HCT116 (cell line): ENCODE data around the gene PGAP3. TPM values are rescaled to one million over a fixed set of nuclear protein-coding genes. Genes with fewer than 3 reads are reported as not detected.
A peak's percentile ranks its signal among the peaks of the same experiment; 100 is the strongest.

Source experiments
- ATAC-seq: fragments of 200-7000 bp; cut with Tn5 transposase; 2 replicates; pipeline ENCODE4 v1.9.1; 2020; ENCODE audit warnings: mild to moderate bottlenecking, moderate library complexity
- BruUV-seq: library from RNA; stranded (reverse); fragments of 400-500 nt; replicated peaks from 2 replicates; lab custom pipeline; 2021; lab: Mats Ljungman, UMichigan
- CTCF ChIA-PET: fragments of 300-600 bp; sonication (Branson Sonifier 250); formaldehyde crosslinking; loops from one replicate; lab custom pipeline; 2021; ENCODE audit warnings: antibody characterized with exemption; lab: Charles Lee
- POLR2A ChIA-PET: fragments of 300-600, 350-600 bp; sonication (Branson Sonifier 250); formaldehyde crosslinking; loops from one replicate; lab custom pipeline; 2021; ENCODE audit warnings: antibody characterized with exemption; lab: Charles Lee
- RAD21 ChIA-PET, 2 experiments: fragments of 300-600 bp; sonication (Branson Sonifier 250); formaldehyde crosslinking; loops; one replicate each; lab custom pipeline; 2023; ENCODE audit warnings: low total read pairs in 2 of 2; ENCODE audit not compliant: uncharacterized antibody in 2 of 2, unreplicated experiment in 2 of 2, low non-redundant PET in 1 of 2; lab: Charles Lee
- DNase-seq: peaks from one replicate; pipeline ENCODE4 v3.0.0-alpha.2; 2010; ENCODE audit warnings: low read depth, low spot score
- H2AFZ ChIP-seq: fragments of 200-600 bp; shearing (Covaris generic), sonication (generic); 2 replicates; pipeline ENCODE4 v1.6.1; 2017; ENCODE audit warnings: low read depth, mixed run types, mixed read lengths, antibody characterized with exemption, low read length; ENCODE audit not compliant: poor library complexity, severe bottlenecking
- H3K27ac ChIP-seq: 2 replicates; pipeline ENCODE4 v1.5.1; 2012; ENCODE audit warnings: low read depth, low read length
- H3K27me3 ChIP-seq: fragments of 200-600 bp; sonication (generic); 2 replicates; pipeline ENCODE4 v1.6.1; 2016; ENCODE audit warnings: mixed run types, low read length, mixed read lengths; ENCODE audit not compliant: insufficient read depth
- H3K36me3 ChIP-seq, 2 experiments: fragments of 200-500 bp in 1 of 2; fragments of 200-600 bp in 1 of 2; sonication (Bioruptor generic) in 1 of 2; sonication (generic) in 1 of 2; 2 replicates each; pipeline versions ENCODE4 v1.5.1 to v1.6.1; 2014 to 2016; ENCODE audit warnings: low read length in 2 of 2, inconsistent platforms in 1 of 2, mixed read lengths in 1 of 2, mixed run types in 1 of 2; ENCODE audit not compliant: insufficient read depth in 2 of 2, control insufficient read depth in 1 of 2
- H3K4me1 ChIP-seq, 2 experiments: fragments of 200-600 bp in 1 of 2; sonication (generic) in 1 of 2; 2 replicates each; pipeline versions ENCODE4 v1.5.1 to v1.6.1; 2012 to 2017; ENCODE audit warnings: low read length in 2 of 2, inconsistent platforms in 1 of 2, mild to moderate bottlenecking in 1 of 2, mixed read lengths in 1 of 2, mixed run types in 1 of 2, moderate library complexity in 1 of 2; ENCODE audit not compliant: insufficient read depth in 2 of 2, control insufficient read depth in 1 of 2
- H3K4me2 ChIP-seq: fragments of 200-600 bp; sonication (generic); 2 replicates; pipeline ENCODE4 v1.6.1; 2017; ENCODE audit warnings: mixed run types, low read length, mixed read lengths
- H3K4me3 ChIP-seq, 2 experiments: fragments of 200-600 bp in 1 of 2; sonication (generic) in 1 of 2; replicated peaks in 1 of 2; 2 replicates each; pipeline ENCODE4 v1.5.1; 2011 to 2016; ENCODE audit warnings: low read length in 2 of 2, control low read depth in 1 of 2, low read depth in 1 of 2, mild to moderate bottlenecking in 1 of 2, mixed read lengths in 1 of 2, mixed run types in 1 of 2
- H3K79me2 ChIP-seq: fragments of 200-600 bp; sonication (generic); 2 replicates; pipeline ENCODE4 v1.6.1; 2017; ENCODE audit warnings: mild to moderate bottlenecking, mixed run types, low read length, moderate library complexity, mixed read lengths; ENCODE audit not compliant: insufficient read depth
- H3K9ac ChIP-seq: fragments of 200-600 bp; sonication (generic); 2 replicates; pipeline ENCODE4 v1.6.1; 2016; ENCODE audit warnings: low read length, mixed read lengths
- H3K9me2 ChIP-seq: fragments of 200-600 bp; sonication (generic), shearing (Covaris generic); 2 replicates; pipeline ENCODE4 v1.6.1; 2017; ENCODE audit warnings: mixed run types, mild to moderate bottlenecking, moderate library complexity; ENCODE audit not compliant: insufficient read depth
- H3K9me3 ChIP-seq, 2 experiments: fragments of 200-500 bp in 1 of 2; fragments of 200-600 bp in 1 of 2; sonication (Bioruptor generic) in 1 of 2; sonication (generic) in 1 of 2; 2 replicates each; pipeline ENCODE4 v1.6.1; 2014 to 2017; ENCODE audit warnings: low read length in 2 of 2, mixed read lengths in 2 of 2, inconsistent platforms in 1 of 2, low read depth in 1 of 2, mild to moderate bottlenecking in 1 of 2, mixed run types in 1 of 2, moderate library complexity in 1 of 2; ENCODE audit not compliant: control insufficient read depth in 1 of 2, insufficient read depth in 1 of 2
- H4K20me1 ChIP-seq: fragments of 200-600 bp; sonication (generic), shearing (Covaris generic); 2 replicates; pipeline ENCODE4 v1.6.1; 2017; ENCODE audit warnings: mixed run types, mild to moderate bottlenecking, moderate library complexity; ENCODE audit not compliant: insufficient read depth
- FOSL1 ChIP-seq: IDR thresholded peaks from 2 replicates; pipeline ENCODE4 v1.6.1; 2012; ENCODE audit warnings: low read depth
- JUND ChIP-seq: IDR thresholded peaks from 2 replicates; pipeline ENCODE4 v1.6.1; 2012
- MAX ChIP-seq: IDR thresholded peaks from 2 replicates; pipeline ENCODE4 v1.6.1; 2012
- POLR2AphosphoS5 ChIP-seq: IDR thresholded peaks from 2 replicates; pipeline ENCODE4 v1.6.1; 2011; ENCODE audit warnings: mild to moderate bottlenecking, low read depth, low read length, moderate library complexity
- RAD21 ChIP-seq: IDR thresholded peaks from 2 replicates; pipeline ENCODE4 v1.6.1; 2012; ENCODE audit warnings: low read depth, mild to moderate bottlenecking
- SP1 ChIP-seq: IDR thresholded peaks from 2 replicates; pipeline ENCODE4 v1.6.1; 2012; ENCODE audit warnings: low read depth
- SRF ChIP-seq: IDR thresholded peaks from 2 replicates; pipeline ENCODE4 v1.6.1; 2012; ENCODE audit warnings: low read depth
- ZFX ChIP-seq: fragments of 450-650 bp; IDR thresholded peaks from 2 replicates; pipeline ENCODE4 v1.6.1; 2017
- intact Hi-C: fragments of 100-400 bp; cut with micrococcal nuclease; formaldehyde crosslinking; loops from 2 replicates; pipeline ENCODE4 v1.10.0; 2022
- total RNA-seq: library from RNA; stranded (reverse); gene quantifications from one replicate; pipeline ENCODE4 v1.2.1, GENCODE V29; 2021; ENCODE audit not compliant: unreplicated experiment

The PGAP3 gene
- total RNA-seq, 1 experiment from 2014 or later: 15.2 TPM

GRCh38 chr17:39705786-39706348, 18.0 kb upstream of the PGAP3 start:
- Histone ChIP-seq H3K9me2 (no peaks in the 10 kb centered on the region), H3K4me2 (peak overlapping the region; percentile 82), H3K9ac (peak overlapping the region; percentile 53), H3K27me3 (no peaks in the 10 kb centered on the region), H3K4me1 (peaks cover 37 to 52% of the 10 kb centered on the region in 2 experiments), H3K9me3 (no peaks in the 10 kb centered on the region), H3K79me2 (peaks cover 55% of the 10 kb centered on the region), H2AFZ (no peak overlapping the region), H4K20me1 (no peaks in the 10 kb centered on the region), H3K36me3 (peaks cover 4 to 18% of the 10 kb centered on the region in 2 experiments; a peak in 2 of 4 replicates), H3K27ac (peak overlapping the region; percentile 61), H3K4me3 (peak overlapping the region in 1 of 2 experiments; percentile 42; a peak in 2 of 4 replicates)
- ChIA-PET POLR2A (interaction anchor here (1.4 kb wide), 1 partner anchor 75 kb away, joined by 4 read pairs; no protein-coding TSS in a partner anchor), CTCF (interaction anchor here (1.1 to 1.8 kb wide), 5 partner anchors 13 to 84 kb away, joined by 3 to 14 read pairs (median 5); partner anchors contain the start of gene MIEN1), RAD21 (interaction anchor here in 1 of 2 experiments (0.6 kb wide), 1 partner anchor 31 kb away, joined by 5 read pairs; no protein-coding TSS in a partner anchor)
- intact Hi-C loops: no loop called here
- ATAC-seq (peak; percentile 84), DNase-seq (peak; percentile 60)
- BruUV-seq: no TSS peak
- peak; percentile 45; the same call in 1 of the 2 replicates for TF ChIP-seq MAX
- TF ChIP-seq POLR2AphosphoS5: peak; percentile 44
- peak; percentile 83 for TF ChIP-seq JUND
- TF ChIP-seq FOSL1: peak; percentile 69
- no peak for TF ChIP-seq ZFX
- peak; percentile 18; the same call in 1 of the 2 replicates for TF ChIP-seq RAD21
- TF ChIP-seq SP1: peak; percentile 93
- no peak for TF ChIP-seq SRF
